Muscle of back (tissue), 11 donors: ENCODE data around the gene FLYWCH2. TPM values are rescaled to one million over a fixed set of nuclear protein-coding genes. Genes with fewer than 3 reads are reported as not detected.

Experiments used
- DNase-seq, 3 donors: peaks; one replicate each; pipeline versions ENCODE4 v3.0.0 to v3.0.0-alpha.2; 2013
- polyA plus RNA-seq, 10 donors: library from polyadenylated mRNA; unstranded; fragments of 120-200 nt; gene quantifications; one replicate each; pipeline ENCODE4 v1.2.1, GENCODE V29; 2013; ENCODE audit not compliant: insufficient read length in 10 of 10

Gene FLYWCH2
- polyA plus RNA-seq, 10 donors = 10.4 to 20.2 (median 15.5) TPM

DNA sequence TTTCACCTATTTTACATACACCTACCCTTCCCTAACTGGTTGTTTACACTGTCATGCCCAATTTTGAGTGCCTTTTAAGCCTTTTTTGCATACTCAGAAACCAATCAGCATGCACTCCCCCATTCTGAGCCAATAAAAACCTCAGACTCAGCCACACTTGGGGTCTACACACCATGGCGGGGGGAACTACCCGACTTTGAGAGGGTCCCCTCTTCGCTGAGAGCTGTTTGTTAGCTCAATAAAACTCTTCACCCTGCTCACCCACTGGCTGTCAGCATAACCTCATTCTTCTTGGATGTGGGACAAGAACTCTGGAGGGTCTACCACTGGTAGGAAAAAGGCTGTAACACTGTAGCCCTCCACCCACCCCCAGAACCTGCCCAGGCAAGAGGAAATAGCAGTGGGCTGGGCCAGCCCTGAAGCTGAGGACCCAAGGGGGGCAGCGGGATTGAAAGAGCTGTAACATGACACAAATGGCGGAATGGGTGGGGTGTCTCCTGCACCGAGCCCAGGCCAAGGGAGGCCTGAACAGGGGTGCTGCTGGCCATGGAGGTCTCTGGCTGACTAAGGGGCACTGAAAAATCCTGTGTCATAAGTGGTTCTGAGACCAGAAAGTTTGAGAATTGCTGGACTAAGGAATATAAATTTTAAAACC is 3.0 kb upstream of the FLYWCH2 start:
- DNase-seq = no peak

DNA sequence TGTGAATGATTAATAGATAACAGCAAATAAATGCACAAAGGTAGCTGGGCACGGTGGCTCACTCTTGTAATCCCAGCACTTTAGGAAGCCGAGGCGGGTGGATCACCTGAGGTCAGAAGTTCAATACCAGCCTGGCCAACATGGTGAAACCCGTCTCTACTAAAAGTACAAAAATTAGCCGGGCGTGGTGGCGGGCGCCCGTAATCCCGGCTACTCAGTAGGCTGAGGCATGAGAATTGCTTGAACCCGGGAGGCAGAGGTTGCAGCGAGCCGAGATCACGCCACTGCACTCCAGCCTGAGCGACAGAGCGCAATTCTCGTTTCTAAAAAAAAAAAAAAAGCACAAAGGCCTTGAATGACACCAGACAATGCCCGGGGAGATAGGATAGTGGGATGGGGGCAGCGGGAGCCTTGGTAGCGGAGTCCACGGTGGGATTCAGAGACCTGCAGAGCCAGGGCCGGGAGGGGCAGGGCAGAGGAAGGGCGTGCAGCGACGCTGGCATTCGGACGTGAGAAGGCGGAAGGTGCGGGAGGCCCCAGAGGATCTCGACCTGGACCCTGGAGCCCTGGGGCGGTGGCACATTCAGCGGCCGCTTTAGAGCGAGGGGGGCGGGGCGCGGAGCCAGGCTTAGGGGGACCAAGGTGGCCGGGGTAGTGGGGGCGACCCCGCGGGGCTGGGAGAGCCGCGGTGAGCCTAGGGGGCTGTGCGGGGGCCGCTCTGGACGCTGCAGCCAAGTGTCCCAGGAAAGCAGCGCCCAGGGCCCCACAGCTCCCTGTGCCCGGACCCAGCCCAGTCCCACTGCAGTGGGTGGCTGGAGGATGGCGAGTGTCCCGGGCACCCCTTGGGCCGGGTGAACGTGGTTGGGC is 999 bp upstream of the FLYWCH2 start:
- peak in 1 of 3 donors; percentile 36 for DNase-seq

DNA sequence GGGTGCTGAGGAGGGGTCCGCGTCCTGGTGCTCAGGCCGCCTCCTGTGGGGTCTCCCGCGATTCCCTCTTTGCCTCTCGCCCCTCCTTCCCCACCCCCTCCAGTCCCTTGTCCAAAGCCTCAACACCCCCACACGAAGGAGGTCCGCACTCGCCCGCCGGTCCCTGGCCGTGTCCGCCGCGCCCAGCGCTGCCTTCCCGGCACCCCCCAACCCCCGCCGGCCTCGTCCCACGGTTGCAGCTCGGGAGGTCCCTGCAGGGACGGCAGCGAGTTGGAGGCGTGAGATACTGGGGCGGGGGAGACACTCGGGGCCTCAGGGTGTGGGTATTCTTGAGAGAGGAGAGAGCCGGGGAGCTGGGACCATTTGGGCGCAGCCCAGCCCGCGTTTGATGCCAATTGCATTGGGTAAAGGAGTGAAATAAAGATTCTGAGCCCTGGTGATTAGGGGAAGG is 468 bp downstream of the FLYWCH2 start:
- peak in 1 of 3 donors; percentile 30 for DNase-seq

DNA sequence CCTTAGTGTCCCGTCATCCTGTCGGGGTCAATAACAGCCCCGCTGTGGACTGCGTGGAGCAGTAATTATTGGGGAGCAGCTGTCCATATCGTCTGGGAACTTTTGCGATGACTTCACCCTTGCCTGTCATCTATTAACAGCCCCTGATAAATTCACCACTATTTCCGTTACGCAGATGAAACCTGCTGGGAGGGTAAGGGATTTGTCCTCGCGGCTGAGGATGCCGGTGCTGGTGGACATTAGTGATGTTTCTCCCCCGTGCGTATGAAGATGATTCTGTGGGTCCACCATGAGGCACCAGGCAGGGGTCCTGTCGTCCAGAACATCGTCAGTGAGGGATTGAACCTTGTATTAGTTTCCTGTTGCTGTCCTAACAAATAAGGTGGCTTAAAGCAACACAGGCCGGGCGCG is 1.0 kb downstream of the FLYWCH2 start:
- no peak for DNase-seq

DNA sequence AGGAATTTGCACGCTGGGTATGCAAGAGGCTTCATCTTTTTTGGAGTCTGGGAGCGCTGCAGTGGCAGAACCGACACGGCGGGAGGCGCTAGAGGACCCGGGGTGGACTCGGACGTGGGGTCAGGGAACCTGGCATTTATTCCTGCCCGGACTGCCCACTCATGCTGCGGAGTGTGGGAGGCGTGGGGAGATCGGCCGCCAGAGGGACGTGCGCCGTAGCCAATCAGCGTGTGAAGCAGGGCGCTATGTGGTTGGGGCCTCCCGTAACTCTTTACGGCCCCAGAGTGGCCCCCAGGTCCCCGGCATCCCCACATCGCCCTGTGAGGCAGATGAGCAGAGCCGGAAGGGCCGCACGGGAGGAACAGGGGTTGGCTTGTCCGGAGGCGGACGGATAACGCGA is 11.2 kb downstream of the FLYWCH2 start:
- no peak for DNase-seq

DNA sequence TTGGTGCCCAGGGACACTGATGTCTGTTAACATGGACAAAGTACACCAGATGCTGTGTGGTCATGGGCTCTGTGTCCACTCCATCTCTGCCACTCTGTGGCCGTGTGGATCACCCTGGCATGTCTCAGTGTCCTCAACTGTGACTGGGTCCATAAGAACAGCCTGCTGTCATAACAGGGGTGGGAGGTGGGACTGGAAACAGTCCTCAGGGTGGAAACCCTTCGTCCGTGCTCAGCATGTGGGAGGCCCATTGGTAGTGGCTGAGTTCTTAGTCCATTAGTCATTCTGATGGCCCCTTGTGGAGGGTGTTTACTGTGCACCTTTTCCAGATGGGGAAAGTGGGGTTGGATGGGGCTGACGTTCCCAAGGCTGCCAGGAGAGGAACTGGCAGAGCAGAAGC is 12.8 kb downstream of the FLYWCH2 start:
- DNase-seq = no peak

DNA sequence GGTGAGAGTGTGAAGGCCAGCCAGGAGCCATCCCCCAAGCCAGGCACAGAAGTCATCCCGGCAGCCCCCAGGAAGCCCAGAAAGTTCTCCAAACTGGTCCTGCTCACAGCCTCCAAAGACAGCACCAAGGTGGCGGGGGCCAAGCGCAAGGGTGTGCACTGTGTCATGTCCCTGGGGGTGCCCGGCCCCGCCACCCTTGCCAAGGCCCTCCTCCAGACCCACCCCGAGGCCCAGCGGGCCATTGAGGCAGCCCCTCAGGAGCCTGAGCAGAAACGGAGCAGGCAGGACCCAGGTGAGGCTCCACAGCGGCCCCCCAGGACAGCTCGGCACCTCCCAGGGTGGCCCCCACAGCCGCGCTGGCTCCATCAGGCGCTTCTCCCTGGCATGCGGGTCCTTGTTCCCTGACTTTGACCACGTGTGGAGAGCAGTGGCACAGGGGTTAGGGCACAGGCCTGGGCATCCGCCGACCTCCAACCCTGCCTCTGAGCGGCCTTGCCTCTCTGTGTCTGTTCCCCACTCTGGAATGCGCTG is 13.5 kb downstream of the FLYWCH2 start:
- DNase-seq = no peak

DNA sequence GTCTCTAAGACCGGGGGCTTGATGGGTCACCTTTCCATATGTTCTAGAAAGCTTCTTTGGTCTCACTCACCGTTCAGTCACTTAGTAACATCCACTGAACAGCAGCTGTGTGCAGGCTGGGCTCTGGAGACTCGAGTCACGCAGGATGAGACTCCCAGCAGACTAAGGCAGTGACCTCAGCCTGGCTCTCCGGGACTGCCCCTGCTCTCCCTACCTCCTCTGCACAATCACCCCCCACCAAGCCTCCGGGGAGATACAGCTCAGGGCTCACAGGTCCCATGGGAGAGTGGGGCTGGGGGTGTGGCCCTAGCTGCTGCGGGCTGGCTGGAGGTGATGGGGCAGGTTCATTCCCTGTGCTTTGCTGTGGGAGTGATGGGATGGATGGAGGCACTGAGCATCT is 14.1 kb downstream of the FLYWCH2 start:
- DNase-seq = no peak

DNA sequence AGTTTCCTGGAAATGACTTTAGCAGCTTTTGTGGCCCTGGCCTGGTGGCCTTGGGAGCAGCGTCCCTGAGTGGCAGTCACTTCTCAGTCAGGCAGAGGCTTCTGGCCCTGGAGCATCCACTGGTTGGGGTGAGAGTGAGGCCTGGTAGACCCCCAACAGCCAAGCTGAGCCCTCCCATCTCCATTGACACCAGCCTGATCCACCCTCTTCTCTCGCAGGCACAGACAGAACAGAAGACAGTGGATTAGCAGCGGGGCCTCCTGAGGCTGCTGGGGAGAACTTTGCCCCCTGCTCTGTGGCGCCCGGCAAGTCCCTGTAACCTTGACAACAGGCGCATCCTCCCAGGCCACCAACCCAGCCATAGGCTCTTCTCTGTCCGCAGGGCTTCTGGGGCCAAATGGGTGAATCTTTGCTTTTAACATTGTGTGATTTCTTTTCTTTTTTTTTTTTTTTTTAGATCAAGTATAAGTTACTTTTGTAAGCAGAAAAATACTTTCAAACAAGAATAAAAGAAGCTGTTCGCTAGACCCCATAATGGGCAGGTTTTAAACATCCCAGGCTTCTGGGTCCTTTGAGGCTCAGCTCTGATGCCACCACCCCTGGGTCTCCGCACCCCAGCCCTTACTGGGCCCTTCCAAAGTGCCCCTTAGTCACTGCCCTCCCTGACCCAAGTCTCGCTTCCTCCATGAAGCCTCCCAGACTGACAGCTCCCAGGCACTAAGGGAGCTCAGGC is 16.0 kb downstream of the FLYWCH2 start:
- DNase-seq = no peak

DNA sequence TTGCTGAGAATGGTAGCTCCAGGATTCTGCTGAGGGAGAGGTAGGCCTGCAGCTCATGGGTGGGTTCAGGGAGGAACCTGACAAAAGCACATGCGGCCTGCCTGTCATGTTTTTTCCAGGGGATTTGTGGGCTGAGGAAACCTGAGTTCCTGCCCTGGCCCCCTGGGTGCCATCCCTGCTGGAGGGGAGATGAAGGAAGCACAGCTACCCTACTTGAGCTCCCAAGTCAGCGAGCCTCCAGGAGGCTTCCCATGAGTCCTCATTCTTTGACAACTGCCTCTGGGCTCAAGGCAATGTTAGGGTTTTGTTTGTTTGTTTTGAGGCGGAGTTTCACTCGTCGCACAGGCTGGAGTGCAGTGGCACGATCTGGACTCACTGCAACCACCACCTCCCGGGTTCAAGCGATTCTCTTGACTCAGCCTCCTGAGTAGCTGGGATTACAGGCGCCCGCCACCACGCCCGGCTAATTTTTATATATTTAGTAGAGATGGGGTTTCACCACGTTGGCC is 16.6 kb downstream of the FLYWCH2 start:
- no peak for DNase-seq

DNA sequence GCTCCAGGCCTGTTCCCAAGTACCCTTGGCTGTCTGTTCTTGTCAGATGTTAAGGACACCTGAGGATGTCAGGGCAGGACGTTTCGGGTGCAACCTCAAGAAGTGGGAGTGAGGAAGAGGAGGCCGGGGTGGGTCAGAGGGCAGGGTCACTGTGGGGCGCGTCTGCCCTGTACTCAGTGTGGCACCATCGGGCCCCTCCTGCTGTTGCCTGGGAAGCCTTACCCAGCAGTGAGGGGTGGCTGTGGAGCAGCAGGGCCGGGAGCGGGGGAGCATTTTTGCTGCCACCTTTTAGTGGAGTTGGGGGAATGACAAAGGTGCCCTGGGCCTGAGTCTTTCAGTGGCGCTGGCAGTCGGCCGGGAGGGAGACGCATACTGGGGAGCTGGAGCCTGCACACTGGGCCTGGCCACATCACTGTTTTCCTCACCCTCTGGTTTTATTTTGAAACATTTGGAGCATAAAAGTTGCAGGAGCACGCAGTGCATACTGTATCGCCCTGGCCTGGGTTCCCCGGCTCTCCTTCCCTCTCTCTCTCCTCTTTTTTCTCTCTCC is 17.6 kb downstream of the FLYWCH2 start:
- DNase-seq = no peak

DNA sequence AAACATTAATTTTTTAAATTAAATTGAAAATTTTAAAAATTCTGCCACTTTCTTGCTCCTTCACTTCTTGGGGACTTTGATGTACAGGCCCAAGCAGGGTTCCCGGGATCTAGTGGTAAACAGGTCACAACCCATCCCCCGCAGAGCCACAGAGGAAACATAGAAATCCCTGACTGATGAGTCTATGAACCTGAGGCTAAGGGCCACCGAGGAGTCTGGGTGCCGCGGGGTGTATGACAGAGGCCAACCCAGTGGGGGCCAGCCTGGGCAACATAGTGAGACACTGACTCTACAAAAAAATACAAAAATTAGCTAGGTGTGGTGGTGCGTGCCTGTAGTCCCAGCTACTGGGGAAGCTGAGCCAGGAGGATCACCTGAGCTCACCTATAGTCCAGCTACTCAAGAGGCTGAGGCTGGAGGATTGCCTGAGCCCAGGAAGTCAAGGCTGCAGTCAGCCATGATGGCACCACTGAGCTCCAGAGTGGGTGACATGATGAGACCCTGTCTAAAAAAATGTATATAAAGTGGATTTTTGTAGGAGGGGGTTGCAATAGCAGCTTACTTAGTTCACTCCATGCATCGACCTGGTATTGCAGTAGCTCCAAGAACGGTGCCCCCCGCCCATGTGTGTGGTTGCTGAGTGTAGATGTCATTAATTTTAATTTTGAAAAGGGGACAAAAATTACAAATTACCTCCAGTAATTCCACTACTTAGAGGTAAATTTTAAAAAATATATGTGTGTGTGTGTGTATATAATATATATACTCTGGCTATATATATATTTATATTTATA is 19.5 kb downstream of the FLYWCH2 start:
- no peak for DNase-seq

DNA sequence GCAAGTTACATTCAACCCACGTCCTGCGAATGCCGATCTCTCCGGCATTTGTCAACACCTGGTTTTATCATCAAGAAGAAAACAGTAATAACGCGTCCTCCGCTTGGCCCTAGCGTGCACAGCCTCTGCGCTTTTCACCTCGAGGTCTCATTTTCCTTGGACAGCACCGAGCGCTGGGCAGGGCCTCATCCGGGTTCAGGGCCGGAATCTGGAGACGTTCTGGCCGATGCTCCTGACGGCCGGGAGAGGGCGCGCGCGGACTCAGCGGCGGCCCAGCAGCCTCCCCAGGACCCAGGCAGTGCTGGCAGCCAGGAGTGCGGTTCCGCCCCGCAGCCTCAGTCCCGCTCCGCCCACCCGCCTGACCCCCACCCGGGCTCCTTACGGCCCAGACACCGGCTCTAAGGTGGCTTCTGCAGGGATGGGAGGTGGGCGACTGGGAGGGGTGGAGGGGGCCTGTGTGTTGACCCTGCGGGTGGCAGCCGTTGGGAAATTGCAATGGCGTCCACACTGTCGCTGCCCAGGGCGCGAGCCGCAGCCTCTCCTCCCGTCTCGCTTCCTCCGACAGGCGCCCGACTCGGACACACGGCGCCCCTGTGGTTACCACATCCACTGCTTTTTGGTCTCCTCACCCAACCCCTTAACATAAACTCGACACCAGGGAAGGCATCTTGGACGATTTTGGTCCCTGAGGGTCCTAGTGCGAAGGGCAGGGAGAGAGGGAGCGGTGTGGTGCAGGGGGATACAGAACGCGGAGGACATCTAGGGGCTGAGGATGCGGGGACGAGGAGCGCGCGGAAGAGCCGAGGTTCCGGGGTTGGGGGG is 21.3 kb downstream of the FLYWCH2 start:
- DNase-seq = peak; percentile 84 to 96 (median 91)

DNA sequence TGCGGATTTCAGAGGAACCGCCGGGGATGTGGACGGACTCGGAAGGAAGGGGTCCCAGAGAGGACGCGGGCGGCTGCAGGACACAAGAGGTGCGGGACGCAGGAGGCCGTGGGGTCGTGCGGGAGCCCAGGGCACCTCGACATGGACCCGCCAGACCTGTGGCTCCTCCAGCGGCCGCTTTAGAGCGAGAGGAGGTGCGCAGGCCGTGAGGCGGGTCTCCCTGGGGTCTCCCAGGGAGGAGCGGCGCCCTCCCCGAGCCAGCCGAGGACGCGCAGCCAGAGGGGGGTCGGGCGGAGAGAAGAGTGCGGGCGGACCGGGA is 21.9 kb downstream of the FLYWCH2 start:
- DNase-seq = no peak

DNA sequence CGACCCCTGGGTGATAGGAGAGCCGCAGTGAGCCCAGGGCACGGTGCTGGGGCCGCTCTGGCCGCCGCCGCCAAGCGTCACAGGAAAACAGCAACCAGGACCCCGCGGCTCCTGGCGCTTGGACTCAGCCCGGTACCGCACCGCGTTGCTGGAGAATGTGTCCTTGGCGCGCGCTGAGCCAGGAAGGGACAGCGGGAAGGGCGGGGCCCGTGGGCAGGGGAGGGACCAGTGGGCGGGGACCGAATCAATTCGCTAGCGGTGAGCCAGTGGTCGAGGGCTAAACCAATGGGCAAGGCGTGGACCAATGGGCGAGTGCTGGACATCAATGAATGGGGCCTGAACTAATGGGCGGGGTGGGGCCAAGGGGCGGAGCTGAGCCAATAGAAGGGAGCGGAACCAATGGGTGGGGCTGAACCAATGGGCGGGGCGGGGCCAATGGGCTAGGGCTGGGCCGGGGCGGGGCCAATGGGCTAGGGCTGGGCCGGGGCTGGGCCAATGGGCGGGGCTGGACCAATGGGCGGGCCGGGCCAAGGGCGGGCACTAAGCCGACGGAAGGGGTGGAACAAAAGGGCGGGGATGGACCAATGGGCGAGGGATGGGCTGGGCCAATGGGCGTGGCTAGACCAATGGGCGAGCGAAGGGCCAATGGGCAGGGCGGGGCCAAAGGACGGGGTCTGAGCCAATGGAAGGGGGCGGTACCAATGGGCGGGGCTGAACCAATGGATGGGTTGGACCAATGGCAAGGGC is 22.4 kb downstream of the FLYWCH2 start:
- peak; percentile 95 to 98 (median 97) for DNase-seq

DNA sequence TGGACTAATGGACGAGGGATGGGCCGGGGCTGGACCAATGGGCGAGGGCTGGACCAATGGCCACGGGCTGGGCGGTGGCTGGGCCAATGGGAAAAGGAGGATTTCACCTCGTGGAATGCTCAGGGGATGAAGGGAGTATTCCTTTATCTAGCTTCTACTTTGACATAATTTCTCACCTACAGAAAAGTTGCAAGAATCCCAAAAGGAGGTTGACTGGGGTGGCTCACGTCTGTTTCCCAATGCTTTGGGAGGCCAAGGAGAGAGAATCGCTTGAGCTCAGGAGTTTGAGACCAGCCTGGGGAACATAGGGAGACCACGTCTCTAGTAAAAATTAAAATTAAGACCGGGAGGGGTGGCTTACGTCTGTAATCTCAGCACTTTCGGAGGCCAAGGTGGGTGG is 23.0 kb downstream of the FLYWCH2 start:
- DNase-seq = no peak

DNA sequence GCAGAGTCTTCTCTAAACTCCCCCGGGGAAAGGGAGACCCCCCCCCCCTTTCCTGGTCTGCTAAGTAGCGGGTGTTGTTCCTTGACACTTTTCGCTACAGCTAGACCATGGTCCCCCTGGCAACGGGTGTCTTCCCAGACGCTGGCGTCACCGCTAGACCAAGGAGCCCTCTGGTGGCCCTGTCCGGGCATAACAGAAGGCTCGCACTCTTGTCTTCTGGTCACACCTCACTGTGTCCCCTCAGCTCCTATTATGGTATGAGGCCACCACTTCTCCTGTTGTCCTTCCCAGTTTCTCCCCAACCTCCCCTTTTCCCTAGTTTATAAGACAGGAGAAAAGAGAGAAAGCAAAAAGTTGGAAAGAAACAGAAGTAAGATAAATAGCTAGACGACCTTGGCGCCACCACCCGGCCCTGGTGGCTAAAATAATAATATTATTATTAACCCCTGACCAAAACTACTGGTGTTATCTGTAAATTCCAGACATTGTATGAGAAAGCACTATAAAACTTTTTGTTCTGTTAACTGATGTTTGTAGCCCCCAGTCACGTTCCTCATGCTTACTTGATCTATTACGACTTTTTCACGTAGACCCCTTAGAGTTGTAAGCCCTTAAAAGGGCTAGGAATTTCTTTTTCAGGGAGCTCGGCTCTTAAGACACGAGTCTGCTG is 24.2 kb downstream of the FLYWCH2 start:
- DNase-seq = peak in 2 of 3 donors; percentile 56 to 74

DNA sequence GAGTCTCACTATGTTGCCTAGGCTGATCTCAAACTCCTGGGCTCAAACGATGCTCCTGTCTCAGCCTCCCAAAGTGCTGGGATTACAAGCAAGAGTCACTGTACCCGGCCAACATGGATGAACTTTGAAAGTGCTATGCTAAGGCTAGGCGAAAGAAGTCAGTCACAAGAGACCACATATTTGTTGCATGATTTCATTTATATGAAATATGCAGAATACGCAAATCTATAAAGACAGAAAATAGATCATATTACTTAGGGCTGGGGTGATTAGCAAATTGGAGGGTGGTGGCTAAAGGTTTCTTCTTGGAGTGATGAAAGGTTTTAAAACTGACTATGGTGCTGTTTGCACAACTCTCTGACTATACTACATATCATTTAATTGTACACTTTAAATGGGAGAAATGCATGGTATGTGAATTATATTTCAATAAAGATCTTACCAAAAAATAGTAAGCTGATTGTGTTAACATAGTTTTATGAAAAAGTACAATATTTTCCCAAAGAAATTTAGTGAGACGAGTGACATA is 27.5 kb downstream of the FLYWCH2 start:
- DNase-seq = no peak
